ENCODE data around the gene ARMC10. TPM values are rescaled to one million over a fixed set of nuclear protein-coding genes. Genes with fewer than 3 reads are reported as not detected.

ARMC10 gene
- total RNA-seq, 1 donor from 2014 or later: 56.7 TPM

DNA sequence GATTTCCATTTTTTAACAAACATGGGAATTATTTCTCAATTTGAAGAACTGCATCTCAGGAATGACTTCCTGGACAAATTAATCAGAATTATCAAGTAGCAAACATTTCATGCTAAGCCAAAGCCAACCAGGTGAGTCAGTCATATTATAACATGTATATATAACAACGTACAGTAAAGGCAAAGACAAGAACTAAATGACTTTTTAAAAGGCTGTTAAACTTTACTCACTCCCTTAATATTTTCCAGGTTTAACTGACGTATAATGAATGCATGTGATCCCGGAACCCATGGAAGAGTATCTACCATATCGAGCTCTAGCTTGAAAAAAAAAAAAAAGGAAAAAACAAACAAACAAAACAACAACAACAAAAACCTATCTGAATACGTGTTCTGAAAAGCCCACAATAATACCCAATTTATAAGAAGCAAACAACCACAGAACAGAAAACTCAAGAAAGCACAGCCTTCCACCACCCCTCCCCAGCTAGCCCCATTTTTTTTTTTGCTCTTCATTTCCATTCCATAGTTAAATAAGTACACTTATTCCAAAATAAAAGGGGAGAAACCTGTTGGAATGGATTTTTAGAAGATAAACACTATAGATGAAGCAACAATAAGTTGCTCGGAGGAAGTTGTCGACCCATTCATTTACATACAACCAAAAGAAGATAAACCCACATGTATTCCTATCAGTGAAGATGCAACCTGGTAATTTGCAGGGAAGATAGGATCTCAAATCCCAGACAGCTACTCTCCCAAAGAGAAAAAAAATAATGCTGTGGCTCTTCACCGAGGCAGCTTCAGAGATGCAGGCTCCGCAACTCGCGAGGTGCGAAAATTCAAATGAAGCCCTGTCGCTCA lies 73.4 kb downstream of the ARMC10 start:
- DNase-seq (ENCODE audit: low read depth): no peak
- TF ChIP-seq, protein P1, sequence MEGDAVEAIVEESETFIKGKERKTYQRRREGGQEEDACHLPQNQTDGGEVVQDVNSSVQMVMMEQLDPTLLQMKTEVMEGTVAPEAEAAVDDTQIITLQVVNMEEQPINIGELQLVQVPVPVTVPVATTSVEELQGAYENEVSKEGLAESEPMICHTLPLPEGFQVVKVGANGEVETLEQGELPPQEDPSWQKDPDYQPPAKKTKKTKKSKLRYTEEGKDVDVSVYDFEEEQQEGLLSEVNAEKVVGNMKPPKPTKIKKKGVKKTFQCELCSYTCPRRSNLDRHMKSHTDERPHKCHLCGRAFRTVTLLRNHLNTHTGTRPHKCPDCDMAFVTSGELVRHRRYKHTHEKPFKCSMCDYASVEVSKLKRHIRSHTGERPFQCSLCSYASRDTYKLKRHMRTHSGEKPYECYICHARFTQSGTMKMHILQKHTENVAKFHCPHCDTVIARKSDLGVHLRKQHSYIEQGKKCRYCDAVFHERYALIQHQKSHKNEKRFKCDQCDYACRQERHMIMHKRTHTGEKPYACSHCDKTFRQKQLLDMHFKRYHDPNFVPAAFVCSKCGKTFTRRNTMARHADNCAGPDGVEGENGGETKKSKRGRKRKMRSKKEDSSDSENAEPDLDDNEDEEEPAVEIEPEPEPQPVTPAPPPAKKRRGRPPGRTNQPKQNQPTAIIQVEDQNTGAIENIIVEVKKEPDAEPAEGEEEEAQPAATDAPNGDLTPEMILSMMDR (conservative IDR thresholded peaks at IDR 0.05; ENCODE audit: low read depth, low read length): no peak
- H3K4me3 ChIP-seq (ENCODE audit: low read depth, low read length): peak overlapping the region; percentile 66

Other genes starting within 250 kb of the ARMC10 start
- gene LRRC17, start 162.1 kb upstream of the ARMC10 start, total RNA-seq: 7.8 and 32.3 TPM in 2 replicates
- 0.51 and 1.6 TPM in 2 replicates for gene FBXL13, start 344 bp upstream of the ARMC10 start, total RNA-seq
- 4.6 and 5.8 TPM in 2 replicates for gene NAPEPLD, start 74.0 kb downstream of the ARMC10 start, total RNA-seq
- 55.2 and 59.9 TPM in 2 replicates for gene PMPCB, start 222.3 kb downstream of the ARMC10 start, total RNA-seq